SK-N-SH (cell line): ENCODE data around the gene MBNL2. TPM values are rescaled to one million over a fixed set of nuclear protein-coding genes. Genes with fewer than 3 reads are reported as not detected.

ENCODE experiments used
- CTCF ChIA-PET: fragments of 300-600, 350-600 bp; formaldehyde crosslinking; extraction: SDS; loops from one replicate; lab custom pipeline; 2021; lab: Yijun Ruan, JAX
- POLR2A ChIA-PET: fragments of 350-600 bp; sonication (Branson Sonifier 250); formaldehyde crosslinking; extraction: SDS; loops from one replicate; lab custom pipeline; 2020; ENCODE audit warnings: antibody characterized with exemption, inconsistent platforms; lab: Yijun Ruan, JAX
- DNase-seq: peaks from one replicate; pipeline ENCODE4 v3.0.0; 2012
- H2AFZ ChIP-seq: fragments of 200-600 bp; sonication (generic); 2 replicates; pipeline ENCODE4 v1.8.1; 2016; ENCODE audit warnings: antibody characterized with exemption, mild to moderate bottlenecking, low read depth
- H3F3A ChIP-seq: fragments of 200-600 bp; sonication (generic); replicated peaks from 2 replicates; pipeline ENCODE3; 2016; ENCODE audit warnings: antibody characterized with exemption, mild to moderate bottlenecking; ENCODE audit not compliant: insufficient read depth
- H3K27ac ChIP-seq, 2 experiments: fragments of 200-500 bp in 1 of 2; fragments of 200-600 bp in 1 of 2; sonication (Bioruptor generic) in 1 of 2; sonication (generic), shearing (Covaris generic) in 1 of 2; 2 replicates each; pipeline versions ENCODE4 v1.5.1 to v1.6.1; 2014 to 2016; ENCODE audit warnings: low read depth in 2 of 2, inconsistent platforms in 1 of 2, low read length in 1 of 2, mild to moderate bottlenecking in 1 of 2, mixed read lengths in 1 of 2
- H3K27me3 ChIP-seq: fragments of 200-600 bp; sonication (generic), shearing (Covaris generic); 2 replicates; pipeline ENCODE4 v1.6.1; 2016; ENCODE audit warnings: mixed run types; ENCODE audit not compliant: insufficient read depth
- H3K36me3 ChIP-seq, 2 experiments: fragments of 200-500 bp in 1 of 2; fragments of 200-600 bp in 1 of 2; sonication (Bioruptor generic) in 1 of 2; sonication (generic) in 1 of 2; replicated peaks in 1 of 2; 2 replicates each; pipeline versions ENCODE3 to v1.5.1; 2014 to 2016; ENCODE audit warnings: low read length in 1 of 2, mild to moderate bottlenecking in 1 of 2; ENCODE audit not compliant: insufficient read depth in 2 of 2, control insufficient read depth in 1 of 2
- H3K4me1 ChIP-seq, 2 experiments: fragments of 200-500 bp in 1 of 2; fragments of 200-600 bp in 1 of 2; sonication (Bioruptor generic) in 1 of 2; sonication (generic), shearing (Covaris generic) in 1 of 2; 2 replicates each; pipeline versions ENCODE4 v1.5.1 to v1.6.1; 2014 to 2016; ENCODE audit warnings: low read depth in 1 of 2, low read length in 1 of 2, mixed run types in 1 of 2; ENCODE audit not compliant: insufficient read depth in 2 of 2, control insufficient read depth in 1 of 2
- H3K4me2 ChIP-seq: fragments of 200-600 bp; sonication (generic), shearing (Covaris generic); 2 replicates; pipeline ENCODE4 v1.6.1; 2017; ENCODE audit warnings: mixed run types
- H3K4me3 ChIP-seq, 2 experiments: fragments of 200-500 bp in 1 of 2; fragments of 200-600 bp in 1 of 2; sonication (Bioruptor generic) in 1 of 2; sonication (generic), shearing (Covaris generic) in 1 of 2; 2 replicates each; pipeline versions ENCODE4 v1.5.1 to v1.8.1; 2014 to 2016; ENCODE audit warnings: low read depth in 2 of 2, inconsistent platforms in 1 of 2, low read length in 1 of 2, mild to moderate bottlenecking in 1 of 2, mixed read lengths in 1 of 2, moderate library complexity in 1 of 2
- H3K79me2 ChIP-seq: fragments of 200-600 bp; sonication (generic); 2 replicates; pipeline ENCODE4 v1.8.1; 2017; ENCODE audit warnings: mild to moderate bottlenecking; ENCODE audit not compliant: insufficient read depth
- H3K9ac ChIP-seq: fragments of 200-600 bp; sonication (generic); 2 replicates; pipeline ENCODE4 v1.6.1; 2017; ENCODE audit warnings: mixed run types
- H3K9me2 ChIP-seq: fragments of 200-600 bp; sonication (generic); 2 replicates; pipeline ENCODE4 v1.6.1; 2017; ENCODE audit warnings: mixed run types
- H3K9me3 ChIP-seq: fragments of 200-600 bp; sonication (generic); 2 replicates; pipeline ENCODE4 v1.6.1; 2017; ENCODE audit warnings: mixed run types, mild to moderate bottlenecking, moderate library complexity
- H4K20me1 ChIP-seq: fragments of 200-600 bp; sonication (generic); 2 replicates; pipeline ENCODE4 v1.6.1; 2017; ENCODE audit warnings: mild to moderate bottlenecking, mixed run types; ENCODE audit not compliant: insufficient read depth
- ELF1 ChIP-seq: IDR thresholded peaks from 2 replicates; pipeline ENCODE4 v1.4.0; 2012
- EP300 ChIP-seq, 2 experiments: IDR thresholded peaks; 2 replicates each; pipeline versions ENCODE4 v1.4.0 to v1.6.1; 2012; ENCODE audit warnings: borderline replicate concordance in 1 of 2, low read depth in 1 of 2, low read length in 1 of 2
- FOSL2 ChIP-seq: IDR thresholded peaks from 2 replicates; pipeline ENCODE4 v1.4.0; 2012; ENCODE audit warnings: low read depth, mild to moderate bottlenecking, moderate library complexity, borderline replicate concordance
- FOXJ3 ChIP-seq: sonication (generic); formaldehyde crosslinking; IDR thresholded peaks from 2 replicates; pipeline ENCODE4 v1.5.1; 2020; ENCODE audit warnings: mild to moderate bottlenecking, missing genetic modification reagents
- FOXM1 ChIP-seq: IDR thresholded peaks from 2 replicates; pipeline ENCODE4 v1.4.0; 2012; ENCODE audit warnings: low read depth, mild to moderate bottlenecking
- GABPA ChIP-seq: IDR thresholded peaks from 2 replicates; pipeline ENCODE4 v1.4.0; 2012; ENCODE audit warnings: low read depth, mild to moderate bottlenecking
- JUND ChIP-seq: IDR thresholded peaks from 2 replicates; pipeline ENCODE4 v1.4.0; 2012
- MEF2A ChIP-seq: IDR thresholded peaks from 2 replicates; pipeline ENCODE4 v1.4.0; 2012; ENCODE audit warnings: low read depth, borderline replicate concordance
- MXI1 ChIP-seq: IDR thresholded peaks from 2 replicates; pipeline ENCODE4 v1.6.1; 2012; ENCODE audit warnings: mild to moderate bottlenecking, low read depth, low read length, improper control_type of control experiment
- NFIC ChIP-seq: IDR thresholded peaks from 2 replicates; pipeline ENCODE4 v1.4.0; 2012; ENCODE audit warnings: borderline replicate concordance
- RAD21 ChIP-seq: IDR thresholded peaks from 2 replicates; pipeline ENCODE4 v1.6.1; 2012; ENCODE audit warnings: mild to moderate bottlenecking, low read length
- RCOR1 ChIP-seq: fragments of 150-350 bp; IDR thresholded peaks from 2 replicates; pipeline ENCODE4 v1.6.1; 2017; ENCODE audit warnings: antibody characterized with exemption, low read length
- RXRA ChIP-seq: IDR thresholded peaks from 2 replicates; pipeline ENCODE4 v1.4.0; 2012; ENCODE audit warnings: low read depth, mild to moderate bottlenecking, borderline replicate concordance
- SIN3A ChIP-seq: IDR thresholded peaks from 2 replicates; pipeline ENCODE4 v1.6.1; 2012; ENCODE audit warnings: low read depth, mild to moderate bottlenecking, low read length, moderate library complexity, borderline replicate concordance
- TAF1 ChIP-seq: IDR thresholded peaks from 2 replicates; pipeline ENCODE4 v1.6.1; 2012; ENCODE audit warnings: low read depth, mild to moderate bottlenecking, low read length, moderate library complexity, borderline replicate concordance
- TCF12 ChIP-seq: IDR thresholded peaks from 2 replicates; pipeline ENCODE4 v1.4.0; 2012
- TEAD4 ChIP-seq: IDR thresholded peaks from 2 replicates; pipeline ENCODE4 v1.4.0; 2012; ENCODE audit warnings: mild to moderate bottlenecking, borderline replicate concordance; ENCODE audit not compliant: insufficient read depth
- WGBS: methylation state at CpG from one replicate; pipeline ENCODE4 v1.1.6; 2017; ENCODE audit warnings: low lambda C conversion rate; 5-methylcytosine and 5-hydroxymethylcytosine counted together
- polyA plus RNA-seq, 3 experiments: library from polyadenylated mRNA; depleted of rRNA; stranded (reverse); fragments of >200 nt; gene quantifications; 2 replicates each; pipeline ENCODE4 v1.2.3, GENCODE V29; 2012
- TF ChIP-seq, protein P1 (sequence below): IDR thresholded peaks from 2 replicates; pipeline ENCODE4; 2012
- TF ChIP-seq, protein P2 (sequence below): IDR thresholded peaks from 2 replicates; pipeline ENCODE4 v1.4.0; 2012; ENCODE audit warnings: low read depth, borderline replicate concordance

Gene MBNL2
- polyA plus RNA-seq, 1 of the 3 experiments (the other 2 are of a cell fraction), result 24.5 TPM

DNA sequence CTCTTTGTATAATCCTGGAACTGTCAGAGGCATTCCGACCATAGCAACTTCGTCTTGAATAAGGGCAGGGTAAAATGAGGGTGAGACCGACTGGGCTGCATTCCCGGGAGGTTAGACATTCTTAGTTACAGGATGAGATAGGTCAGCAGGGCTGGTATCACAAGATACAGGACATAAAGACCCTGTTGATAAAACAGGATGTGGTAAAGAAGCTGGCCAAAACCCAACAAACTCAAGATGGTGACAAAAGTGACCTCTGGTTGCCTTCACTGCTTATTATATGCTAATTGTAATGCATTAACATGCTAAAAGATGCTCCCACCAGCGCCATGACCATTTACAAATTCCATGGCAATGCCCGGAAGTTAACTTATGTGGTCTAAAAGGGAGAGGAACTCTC lies 27.7 kb upstream of the MBNL2 start:
- Histone ChIP-seq H3K9me2 (no peaks in the 10 kb centered on the region), H3K4me3 (no peak overlapping the region), H3K4me2 (peak overlapping the region; percentile 41; the same call in 1 of the 2 replicates), H3F3A (no peaks in the 10 kb centered on the region), H3K4me1 (peaks cover 7 to 16% of the 10 kb centered on the region in 2 experiments; a peak in 3 of 4 replicates), H3K79me2 (no peaks in the 10 kb centered on the region), H3K27me3 (no peaks in the 10 kb centered on the region), H3K9me3 (no peaks in the 10 kb centered on the region), H2AFZ (no peak overlapping the region), H3K27ac (peak overlapping the region; percentile 47 to 58; a peak in 3 of 4 replicates), H4K20me1 (no peaks in the 10 kb centered on the region), H3K36me3 (no peaks in the 10 kb centered on the region), H3K9ac (peak overlapping the region; percentile 42; the same call in 1 of the 2 replicates)
- ChIA-PET CTCF (no interaction called here), POLR2A (no interaction called here)
- WGBS, result 38% methylated on average over 6 of the region's 6 CpGs
- TF ChIP-seq RXRA (peak; percentile 66; the same call in 1 of the 2 replicates), EP300 (IDR thresholded peaks at IDR 0.05; ENCODE audit: borderline replicate concordance in 1 of 2, low read depth in 1 of 2, low read length in 1 of 2) (peak in 1 of 2 experiments; percentile 36; a peak in 1 of 4 replicates), TEAD4 (peak; percentile 31; the same call in 1 of the 2 replicates), TAF1 (no peak), FOSL2 (0 out of 2 replicates have a peak, but pooled peaks have one; percentile 19), MXI1 (no peak), NFIC (peak; percentile 69; the same call in 1 of the 2 replicates), RAD21 (no peak), TCF12 (peak; percentile 53)
- TF ChIP-seq, protein P1, sequence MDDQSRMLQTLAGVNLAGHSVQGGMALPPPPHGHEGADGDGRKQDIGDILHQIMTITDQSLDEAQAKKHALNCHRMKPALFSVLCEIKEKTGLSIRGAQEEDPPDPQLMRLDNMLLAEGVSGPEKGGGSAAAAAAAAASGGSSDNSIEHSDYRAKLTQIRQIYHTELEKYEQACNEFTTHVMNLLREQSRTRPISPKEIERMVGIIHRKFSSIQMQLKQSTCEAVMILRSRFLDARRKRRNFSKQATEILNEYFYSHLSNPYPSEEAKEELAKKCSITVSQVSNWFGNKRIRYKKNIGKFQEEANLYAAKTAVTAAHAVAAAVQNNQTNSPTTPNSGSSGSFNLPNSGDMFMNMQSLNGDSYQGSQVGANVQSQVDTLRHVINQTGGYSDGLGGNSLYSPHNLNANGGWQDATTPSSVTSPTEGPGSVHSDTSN, result peak; percentile 29; the same call in 1 of the 2 replicates
- no peak for DNase-seq

DNA sequence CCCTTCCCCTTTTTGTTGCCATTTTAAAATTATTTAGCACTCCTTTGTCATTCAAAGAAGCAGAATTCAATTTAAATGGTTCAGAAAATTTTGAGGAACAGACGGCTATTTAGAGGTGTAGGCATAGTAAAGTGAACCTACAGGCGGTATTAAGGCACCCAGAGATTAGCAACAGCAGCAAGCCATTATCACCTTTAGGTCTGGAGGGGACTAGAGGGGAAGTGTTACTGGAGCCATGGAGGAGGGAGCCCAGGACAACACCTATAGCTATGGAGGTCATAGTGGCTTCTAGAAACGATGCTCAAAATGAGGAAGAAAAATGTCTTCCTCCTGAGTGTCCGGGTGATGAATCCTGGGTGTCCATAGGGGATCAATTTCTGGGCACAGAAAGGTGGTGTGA lies 25.8 kb upstream of the MBNL2 start:
- ChIA-PET POLR2A (no interaction called here), CTCF (interaction anchor here (1.5 kb wide), 1 partner anchor 87 kb away, joined by 4 read pairs; no protein-coding TSS in a partner anchor)
- Histone ChIP-seq H3K27ac (no peak overlapping the region), H3K27me3 (no peaks in the 10 kb centered on the region), H4K20me1 (no peaks in the 10 kb centered on the region), H3K79me2 (no peaks in the 10 kb centered on the region), H3K4me3 (no peak overlapping the region), H2AFZ (no peak overlapping the region), H3K4me2 (no peak overlapping the region), H3K36me3 (no peaks in the 10 kb centered on the region), H3K9ac (no peak overlapping the region), H3K9me3 (no peaks in the 10 kb centered on the region), H3K9me2 (no peaks in the 10 kb centered on the region), H3F3A (no peaks in the 10 kb centered on the region), H3K4me1 (peaks cover 7% of the 10 kb centered on the region in 2 experiments; a peak in 3 of 4 replicates)
- 93% methylated on average over 4 of the region's 4 CpGs for WGBS
- DNase-seq, result no peak
- TF ChIP-seq RCOR1 (no peak), SIN3A (no peak), FOSL2 (no peak), MXI1 (no peak), FOXM1 (no peak), TCF12 (no peak), ELF1 (no peak), RAD21 (no peak), JUND (no peak), FOXJ3 (no peak), GABPA (no peak), MEF2A (no peak)
- TF ChIP-seq, protein P2, sequence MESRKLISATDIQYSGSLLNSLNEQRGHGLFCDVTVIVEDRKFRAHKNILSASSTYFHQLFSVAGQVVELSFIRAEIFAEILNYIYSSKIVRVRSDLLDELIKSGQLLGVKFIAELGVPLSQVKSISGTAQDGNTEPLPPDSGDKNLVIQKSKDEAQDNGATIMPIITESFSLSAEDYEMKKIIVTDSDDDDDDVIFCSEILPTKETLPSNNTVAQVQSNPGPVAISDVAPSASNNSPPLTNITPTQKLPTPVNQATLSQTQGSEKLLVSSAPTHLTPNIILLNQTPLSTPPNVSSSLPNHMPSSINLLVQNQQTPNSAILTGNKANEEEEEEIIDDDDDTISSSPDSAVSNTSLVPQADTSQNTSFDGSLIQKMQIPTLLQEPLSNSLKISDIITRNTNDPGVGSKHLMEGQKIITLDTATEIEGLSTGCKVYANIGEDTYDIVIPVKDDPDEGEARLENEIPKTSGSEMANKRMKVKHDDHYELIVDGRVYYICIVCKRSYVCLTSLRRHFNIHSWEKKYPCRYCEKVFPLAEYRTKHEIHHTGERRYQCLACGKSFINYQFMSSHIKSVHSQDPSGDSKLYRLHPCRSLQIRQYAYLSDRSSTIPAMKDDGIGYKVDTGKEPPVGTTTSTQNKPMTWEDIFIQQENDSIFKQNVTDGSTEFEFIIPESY, result no peak
- TF ChIP-seq, protein P1, result no peak
